ENCODE measurements around the gene RCVRN. TPM values are rescaled to one million over a fixed set of nuclear protein-coding genes. Genes with fewer than 3 reads are reported as not detected.

RCVRN gene
- total and polyA plus RNA-seq, 9 of the 15 experiments (the other 6 are each of a cell fraction or from before 2014, with no cell fraction given): not detected

- FAIRE-seq: no peak
- TF ChIP-seq ZKSCAN8 (CRISPR knock-in tag; IDR thresholded peaks at IDR 0.05) (no peak), THAP12 (CRISPR knock-in tag; IDR thresholded peaks at IDR 0.05) (no peak), IFI16 (CRISPR knock-in tag; IDR thresholded peaks at IDR 0.05) (no peak), ZNF408 (CRISPR knock-in tag; IDR thresholded peaks at IDR 0.05; ENCODE audit: low read depth) (no peak), ZNF507 (tag; conservative IDR thresholded peaks at IDR 0.05) (no peak), ETS1 (conservative IDR thresholded peaks at IDR 0.05; ENCODE audit: control insufficient read depth, low read depth, low read length) (no peak), ZNF518B (CRISPR knock-in tag; IDR thresholded peaks at IDR 0.05) (no peak), STAT5A (IDR thresholded peaks at IDR 0.05; ENCODE audit: borderline replicate concordance, low read length) (no peak), SIN3B (IDR thresholded peaks at IDR 0.05; ENCODE audit: low read depth) (no peak), NCOA4 (IDR thresholded peaks at IDR 0.05; ENCODE audit: partially characterized antibody) (no peak), SOX6 (IDR thresholded peaks at IDR 0.05) (no peak), ZNF75A (CRISPR knock-in tag; IDR thresholded peaks at IDR 0.05) (no peak), POU5F1 (IDR thresholded peaks at IDR 0.05; ENCODE audit: borderline replicate concordance, low read depth, low read length, partially characterized antibody) (no peak)
- Histone ChIP-seq H4K20me1 (replicated peaks; ENCODE audit: control insufficient read depth, insufficient read depth, low read length) (no peaks in the 10 kb centered on the region), H3K9ac (ENCODE audit: insufficient read depth in 1 of 2, low read depth in 2 of 2, low read length in 2 of 2) (no peak overlapping the region), H3K79me2 (ENCODE audit: control insufficient read depth, insufficient read depth, low read length) (no peaks in the 10 kb centered on the region), H3K36me3 (ENCODE audit: control insufficient read depth, insufficient read depth, low read length) (no peaks in the 10 kb centered on the region), H3K9me3 (replicated peaks; ENCODE audit: control insufficient read depth, insufficient read depth, low read depth, low read length) (no peaks in the 10 kb centered on the region), H2AFZ (ENCODE audit: low read depth, low read length) (no peak overlapping the region), H3K9me1 (ENCODE audit: control insufficient read depth, insufficient read depth, low read length) (no peaks in the 10 kb centered on the region), H3K4me3 (no peak overlapping the region), H3K4me1 (replicated peaks in 1 of 2; ENCODE audit: control insufficient read depth in 2 of 2, insufficient read depth in 2 of 2, low read length in 2 of 2) (no peaks in the 10 kb centered on the region), H3K4me2 (ENCODE audit: insufficient read depth, low read length) (no peak overlapping the region), H3K27ac (ENCODE audit: extremely low read depth, low read depth, low read length) (no peak overlapping the region), H3K27me3 (ENCODE audit: control insufficient read depth in 2 of 2, insufficient read depth in 2 of 2, low read length in 2 of 2) (no peaks in the 10 kb centered on the region; a peak in 1 of 5 replicates)
- no peak for DNase-seq (ENCODE audit: extremely low read depth in 1 of 4, low spot score in 3 of 4)
- 3% methylated on average over 3 of the region's 3 CpGs for WGBS (ENCODE audit: insufficient coverage, low coverage, missing lambda C conversion rate)
- CTCF ChIA-PET (ENCODE audit: low intra/inter-chr PET ratio): no interaction called here
- in situ Hi-C loops (cut with MboI) (no loop called here), intact Hi-C loops (cut with micrococcal nuclease) (loop anchor here (1.0 kb wide), 1 partner anchor 37 kb away; no protein-coding TSS in a partner anchor)
- no peak for ATAC-seq
- POLR2A ChIA-PET: interaction anchor here (0.7 kb wide), 1 partner anchor 11 kb away, joined by 3 read pairs; no protein-coding TSS in a partner anchor
- no TSS peak for BruUV-seq (replicated peaks)
Measured at GRCh38 chr17:9893411-9894012, 11.6 kb downstream of the RCVRN start.

Data from K562 (cell line).